Measurements from ENCODE around the gene IFIT1B. TPM values are rescaled to one million over a fixed set of nuclear protein-coding genes. Genes with fewer than 3 reads are reported as not detected.

IFIT1B gene
- total and polyA plus RNA-seq, 2 of the 8 experiments (the other 6 are each of a cell fraction or from before 2014, with no cell fraction given) = not detected

- Histone ChIP-seq H3K36me3 (ENCODE audit: control insufficient read depth in 2 of 4, insufficient read depth in 4 of 4, low read length in 3 of 4) (no peaks in the 10 kb centered on the region; a peak in 1 of 8 replicates), H2AFZ (ENCODE audit: low read length) (peak within 1 kb of the TSS; percentile 91), H3K4me1 (replicated peaks in 1 of 4; ENCODE audit: control insufficient read depth in 3 of 4, insufficient read depth in 4 of 4, low read length in 3 of 4) (peaks cover 0 to 10% (median 3%) of the 10 kb centered on the region in 4 experiments; a peak in 6 of 7 replicates), H4K8ac (ENCODE audit: extremely low read depth, insufficient read depth, low read length) (peak within 1 kb of the TSS; percentile 78), H4K91ac (replicated peaks; ENCODE audit: insufficient read length, low read length) (no peak within 1 kb of the TSS), H2BK15ac (ENCODE audit: low read length) (0 out of 2 replicates have a peak within 1 kb of the TSS, but pooled peaks have one; percentile 67), H2BK20ac (ENCODE audit: low read length) (no peak within 1 kb of the TSS), H4K5ac (ENCODE audit: insufficient read length, low read depth, low read length) (no peak within 1 kb of the TSS), H2BK5ac (ENCODE audit: low read depth, low read length) (peak within 1 kb of the TSS; percentile 8; the same call in 1 of the 2 replicates), H3K4me3 (ENCODE audit: extremely low read depth in 1 of 4, insufficient read depth in 2 of 4, low read depth in 3 of 4, low read length in 4 of 4) (peak within 1 kb of the TSS; percentile 78 to 82 (median 80)), H3K4ac (replicated peaks; ENCODE audit: insufficient read length, low read depth, low read length) (no peak within 1 kb of the TSS), H3K14ac (ENCODE audit: insufficient read length) (no peak within 1 kb of the TSS), H3K9ac (replicated peaks in 1 of 4; ENCODE audit: extremely low read depth in 1 of 4, low read depth in 3 of 4, low read length in 3 of 4) (peak within 1 kb of the TSS in 3 of 4 experiments; percentile 64 to 89 (median 72); a peak in 6 of 7 replicates), H2BK12ac (ENCODE audit: low read depth, low read length) (peak within 1 kb of the TSS; percentile 75), H3K9me3 (ENCODE audit: insufficient read depth in 2 of 2, low read depth in 1 of 2, low read length in 1 of 2) (no peaks in the 10 kb centered on the region), H3K79me1 (ENCODE audit: low read depth, low read length) (no peaks in the 10 kb centered on the region), H2BK120ac (replicated peaks; ENCODE audit: low read depth, low read length) (no peak within 1 kb of the TSS), H2AK5ac (ENCODE audit: low read depth, low read length) (no peak within 1 kb of the TSS), H3K23ac (ENCODE audit: insufficient read length) (no peak within 1 kb of the TSS), H3K27me3 (replicated peaks in 1 of 4; ENCODE audit: control insufficient read depth in 3 of 4, extremely low read depth in 1 of 4, insufficient read depth in 3 of 4, low read length in 3 of 4) (peaks cover 0 to 20% (median 15%) of the 10 kb centered on the region in 4 experiments; a peak in 6 of 7 replicates), H3K79me2 (ENCODE audit: control insufficient read depth in 1 of 2, insufficient read depth in 2 of 2, low read length in 2 of 2) (no peaks in the 10 kb centered on the region), H3K23me2 (ENCODE audit: low read depth, low read length) (peaks cover 6% of the 10 kb centered on the region; the same call in 1 of the 2 replicates), H4K20me1 (replicated peaks in 1 of 2; ENCODE audit: control insufficient read depth in 1 of 2, insufficient read depth in 2 of 2, low read length in 2 of 2) (no peaks in the 10 kb centered on the region), H3K56ac (replicated peaks; ENCODE audit: insufficient read length, low read depth, low read length) (peak within 1 kb of the TSS; percentile 14), H3K4me2 (ENCODE audit: insufficient read depth in 1 of 2, low read depth in 2 of 2, low read length in 2 of 2) (peak within 1 kb of the TSS; percentile 82 to 85), H3K27ac (ENCODE audit: low read depth, low read length) (no peak within 1 kb of the TSS), H3K18ac (ENCODE audit: extremely low read depth, low read length) (peak within 1 kb of the TSS; percentile 71)
- ChIA-PET POLR2A (ENCODE audit: partially characterized antibody) (interaction anchor here (0.8 to 1.8 kb wide), 3 partner anchors 8 to 113 kb away, joined by 3 to 7 read pairs (median 3); partner anchors contain the start of gene IFIT2), CTCF (ENCODE audit: partially characterized antibody) (interaction anchor here (0.7 to 1.4 kb wide), 7 partner anchors 10 to 158 kb away, joined by 3 read pairs; no protein-coding TSS in a partner anchor)
- FAIRE-seq = no peak
- DNase-seq (ENCODE audit: low read depth in 1 of 2, low spot score in 2 of 2) = no peak
- WGBS, 2 experiments (ENCODE audit: extremely low coverage in 1 of 2, insufficient coverage in 1 of 2, insufficient read length in 1 of 2, insufficient replicate concordance in 2 of 2, low coverage in 1 of 2, low lambda C conversion rate in 2 of 2, missing lambda C conversion rate in 1 of 2) = 2% methylated on average over 48 of the region's 48 CpGs; no CpG with 5 or more reads in 1 of the 2 experiments
- TF ChIP-seq PHF8 (conservative IDR thresholded peaks at IDR 0.05; ENCODE audit: low read depth, low read length) (no peak; the same call in 1 of the 2 replicates), GABPA (IDR thresholded peaks at IDR 0.05; ENCODE audit: borderline replicate concordance, insufficient read depth, low read length) (no peak), POLR2A (IDR thresholded peaks at IDR 0.05; ENCODE audit: control extremely low read depth in 1 of 2, low read depth in 2 of 2, low read length in 2 of 2) (peak; percentile 46 to 66), BACH1 (IDR thresholded peaks at IDR 0.05; ENCODE audit: low read length) (no peak), EGR1 (IDR thresholded peaks at IDR 0.05; ENCODE audit: borderline replicate concordance, low read depth, low read length) (0 out of 2 replicates have a peak, but pooled peaks have one; percentile 7), ATF3 (IDR thresholded peaks at IDR 0.05; ENCODE audit: insufficient read depth, low read depth, low read length) (no peak), ATF2 (IDR thresholded peaks at IDR 0.05; ENCODE audit: low read length) (no peak)
These were observed 36.5 kb downstream of the IFIT1B start, which contains the start of gene IFIT5 for GRCh38 chr10:89414146-89414878. Gene IFIT5 (plus strand): TSS chr10:89414568. CDS start chr10:89414799, 231 bp downstream.

Data from H1 (cell line).